Motor neuron (in vitro differentiated cells): ENCODE data around the gene CCDC102A. TPM values are rescaled to one million over a fixed set of nuclear protein-coding genes. Genes with fewer than 3 reads are reported as not detected.

Source experiments
- total RNA-seq, 8 experiments: library from RNA; unstranded; fragments of 300-600 nt; gene quantifications; 2 replicates each; pipeline versions ENCODE4 v1.2.3 to v1.2.4, GENCODE V29; 2022

CCDC102A gene
- total RNA-seq, 8 experiments from 2014 or later = 1.1 to 16.8 (median 6.2) TPM

Other genes starting within 250 kb of the CCDC102A start
- under 1 TPM in 6 of 8 experiments, not detected in 2; 0.08 to 0.62 (median 0.25) TPM for gene CCL22, start 177.8 kb downstream of the CCDC102A start, total RNA-seq
- 10 to 100 TPM in 2 of 8 experiments, 1 to 10 TPM in 6; 1.1 to 34.3 (median 3.6) TPM for gene CX3CL1, start 164.1 kb downstream of the CCDC102A start, total RNA-seq
- not detected for gene CCL17, start 131.8 kb downstream of the CCDC102A start, total RNA-seq
- gene CIAPIN1, start 89.2 kb downstream of the CCDC102A start, total RNA-seq = 10 to 100 TPM; 44.5 to 74.9 (median 58.4) TPM
- 100 to 1,000 TPM in 1 of 8 experiments, 10 to 100 TPM in 7; 39.9 to 114 (median 54.3) TPM for gene COQ9, start 89.1 kb downstream of the CCDC102A start, total RNA-seq
- gene POLR2C, start 73.9 kb downstream of the CCDC102A start, total RNA-seq = 10 to 100 TPM; 49.4 to 82.9 (median 64.9) TPM
- gene DOK4, start 50.1 kb downstream of the CCDC102A start, total RNA-seq = 10 to 100 TPM; 11.3 to 34.8 (median 22.6) TPM
- gene ADGRG5, start 6.1 kb upstream of the CCDC102A start, total RNA-seq = under 1 TPM in 6 of 8 experiments, not detected in 2; 0.04 to 0.71 (median 0.22) TPM
- gene ADGRG1, start 92.1 kb upstream of the CCDC102A start, total RNA-seq = 10 to 100 TPM in 5 of 8 experiments, 1 to 10 TPM in 2, under 1 TPM in 1; 0.54 to 82.8 (median 48.8) TPM
- gene ADGRG3, start 131.7 kb upstream of the CCDC102A start, total RNA-seq = 1 to 10 TPM in 1 of 8 experiments, under 1 TPM in 5, not detected in 2; 0.10 to 1.1 (median 0.31) TPM
- gene DRC7, start 158.2 kb upstream of the CCDC102A start, total RNA-seq = 1 to 10 TPM in 3 of 8 experiments, under 1 TPM in 4, not detected in 1; 0.49 to 7.4 (median 0.63) TPM
- 10 to 100 TPM; 20.7 to 41.0 (median 33.0) TPM for gene KATNB1, start 199.2 kb upstream of the CCDC102A start, total RNA-seq